Ascending aorta (tissue), 2 donors: ENCODE measurements around the gene PCYT1A. TPM values are rescaled to one million over a fixed set of nuclear protein-coding genes. Genes with fewer than 3 reads are reported as not detected.

Experiments
- DNase-seq, 2 donors: peaks; one replicate each; pipeline ENCODE4 v3.0.0-alpha.2; 2019; ENCODE audit warnings: low spot score in 2 of 2
- H3K27ac ChIP-seq, 2 donors: fragments of 200-600 bp; sonication (generic); one replicate each; pipeline ENCODE4 v1.5.1; 2016 to 2017; ENCODE audit warnings: mild to moderate bottlenecking in 1 of 2
- H3K27me3 ChIP-seq: fragments of 200-600 bp; sonication (generic); one replicate; pipeline ENCODE4 v1.5.1; 2017
- H3K36me3 ChIP-seq, 2 donors: fragments of 200-600 bp; sonication (generic); one replicate each; pipeline ENCODE4 v1.5.1; 2016
- H3K4me1 ChIP-seq, 2 donors: fragments of 200-600 bp; sonication (generic); one replicate each; pipeline ENCODE4 v1.5.1; 2016 to 2017; ENCODE audit warnings: mild to moderate bottlenecking in 1 of 2
- H3K4me3 ChIP-seq, 2 donors: fragments of 200-600 bp; sonication (generic); one replicate each; pipeline ENCODE4 v1.5.1; 2016 to 2017; ENCODE audit warnings: mild to moderate bottlenecking in 1 of 2
- H3K9me3 ChIP-seq, 2 donors: fragments of 200-600 bp; sonication (generic); one replicate each; pipeline ENCODE4 v1.5.1; 2016
- CTCF ChIP-seq, 3 experiments: fragments of 200-600 bp in 2 of 3; fragments of 450-650 bp in 1 of 3; sonication (generic) in 2 of 3; IDR thresholded peaks; one replicate each; pipeline ENCODE4 v1.5.1; 2016 to 2019; ENCODE audit warnings: antibody characterized with exemption in 3 of 3, mild to moderate bottlenecking in 1 of 3, moderate library complexity in 1 of 3
- intact Hi-C: fragments of 100-400 bp; cut with DNase I; formaldehyde crosslinking; loops from one replicate; pipeline ENCODE4 v1.15.1; 2023
- total RNA-seq: library from RNA; depleted of rRNA; stranded (reverse); fragments of >200 nt; gene quantifications from one replicate; pipeline ENCODE4 v1.1.0, GENCODE V29; 2016

The PCYT1A gene
- total RNA-seq, 1 donor from 2014 or later: 30.7 TPM

GRCh38 chr3:196280689-196281440 is 6.7 kb downstream of the PCYT1A start:
- DNase-seq: no peak
- H3K27ac ChIP-seq: no peak overlapping the region
- H3K9me3 ChIP-seq: no peaks in the 10 kb centered on the region
- intact Hi-C loops: no loop called here
- peaks cover 0 to 24% of the 10 kb centered on the region in 2 donors for H3K4me1 ChIP-seq
- no peaks in the 10 kb centered on the region for H3K36me3 ChIP-seq
- no peak overlapping the region for H3K4me3 ChIP-seq
- no peak for TF ChIP-seq CTCF (IDR thresholded peaks at IDR 0.05)
- no peaks in the 10 kb centered on the region for H3K27me3 ChIP-seq

- no peaks in the 10 kb centered on the region for H3K9me3 ChIP-seq
- no peak for DNase-seq
- intact Hi-C loops: no loop called here
- H3K27me3 ChIP-seq: no peaks in the 10 kb centered on the region
- H3K27ac ChIP-seq: no peak overlapping the region
- H3K4me3 ChIP-seq: no peak overlapping the region
- peaks cover 0 to 3% of the 10 kb centered on the region in 2 donors for H3K4me1 ChIP-seq
- no peak for TF ChIP-seq CTCF (IDR thresholded peaks at IDR 0.05)
- H3K36me3 ChIP-seq: peaks cover 11 to 24% of the 10 kb centered on the region in 2 donors
Observed at GRCh38 chr3:196275126-196275525, 12.4 kb downstream of the PCYT1A start.

- Histone ChIP-seq H3K27me3 (no peaks in the 10 kb centered on the region), H3K9me3 (no peaks in the 10 kb centered on the region), H3K36me3 (peaks cover 11 to 29% of the 10 kb centered on the region in 2 donors), H3K27ac (no peak overlapping the region), H3K4me1 (no peaks in the 10 kb centered on the region), H3K4me3 (no peak overlapping the region)
- TF ChIP-seq CTCF (IDR thresholded peaks at IDR 0.05): no peak
- intact Hi-C loops: no loop called here
- no peak for DNase-seq
Observed at GRCh38 chr3:196274585-196274984, 12.9 kb downstream of the PCYT1A start.

GRCh38 chr3:196273655-196274054 is 13.9 kb downstream of the PCYT1A start:
- no peaks in the 10 kb centered on the region for H3K4me1 ChIP-seq
- intact Hi-C loops: no loop called here
- H3K9me3 ChIP-seq: no peaks in the 10 kb centered on the region
- DNase-seq: no peak
- no peaks in the 10 kb centered on the region for H3K27me3 ChIP-seq
- TF ChIP-seq CTCF (IDR thresholded peaks at IDR 0.05): no peak
- no peak overlapping the region for H3K27ac ChIP-seq
- peaks cover 11 to 31% of the 10 kb centered on the region in 2 donors for H3K36me3 ChIP-seq
- H3K4me3 ChIP-seq: no peak overlapping the region

GRCh38 chr3:196272826-196273225 is 14.7 kb downstream of the PCYT1A start:
- Histone ChIP-seq H3K9me3 (no peaks in the 10 kb centered on the region), H3K4me1 (no peaks in the 10 kb centered on the region), H3K4me3 (no peak overlapping the region), H3K36me3 (peaks cover 18 to 37% of the 10 kb centered on the region in 2 donors), H3K27ac (no peak overlapping the region), H3K27me3 (no peaks in the 10 kb centered on the region)
- intact Hi-C loops: no loop called here
- TF ChIP-seq CTCF (IDR thresholded peaks at IDR 0.05): no peak
- DNase-seq: no peak
